Glomerular visceral epithelial cell (primary cell): Measurements from ENCODE around the gene TMEM217.
"Not testable (repeated sequence)": the region's sequence is repeated elsewhere in the genome, so short reads cannot be mapped to it uniquely, and the experiment has no call there.

Source experiments
- DNase-seq: peaks from one replicate; pipeline ENCODE4 v3.0.0-alpha.2; 2016; ENCODE audit errors: extremely low spot score

The TMEM217 gene

GRCh38 chr6:37185949-37186720 is 71.8 kb downstream of the TMEM217 start:
- DNase-seq = not testable (repeated sequence)

DNA sequence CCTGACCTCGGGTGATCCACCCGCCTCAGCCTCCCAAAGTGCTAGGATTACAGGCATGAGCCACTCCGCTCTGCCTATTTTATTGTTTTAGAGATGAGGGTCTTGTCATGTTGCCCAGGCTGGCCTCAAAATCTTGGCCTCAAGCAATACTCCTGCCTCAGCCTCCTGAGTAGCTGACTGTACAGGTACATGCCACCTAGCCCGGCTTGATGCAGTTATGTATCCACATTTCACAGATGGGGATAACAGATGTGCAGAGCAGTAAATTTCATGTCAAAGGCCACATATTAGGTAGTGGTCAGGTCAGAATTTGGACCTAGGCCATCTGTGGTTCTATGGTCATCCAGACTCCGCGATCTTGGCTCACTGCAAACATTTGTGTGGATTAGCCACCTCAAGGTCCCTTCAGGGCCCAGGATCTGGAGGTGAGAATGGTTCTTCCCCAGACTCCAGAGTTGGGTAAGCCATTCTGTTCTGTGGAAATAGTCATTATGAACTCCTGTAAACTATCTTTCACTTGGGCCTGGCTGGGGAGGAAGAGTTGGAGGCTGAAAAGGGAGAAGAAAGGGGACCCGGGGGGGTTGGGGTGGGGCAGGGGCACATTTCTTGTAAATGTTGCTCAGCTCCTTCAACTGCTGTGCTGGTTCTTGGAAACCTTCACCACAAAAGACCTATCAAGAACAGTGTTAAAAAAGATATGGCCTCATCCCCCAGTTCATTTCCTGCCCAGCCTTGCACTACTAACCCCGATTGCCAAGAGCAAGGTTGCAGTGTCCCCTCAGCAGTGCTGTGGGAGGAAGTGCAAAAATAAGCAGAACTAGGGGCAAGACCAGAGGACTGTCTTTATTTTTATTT is 75.0 kb downstream of the TMEM217 start:
- DNase-seq = no peak

DNA sequence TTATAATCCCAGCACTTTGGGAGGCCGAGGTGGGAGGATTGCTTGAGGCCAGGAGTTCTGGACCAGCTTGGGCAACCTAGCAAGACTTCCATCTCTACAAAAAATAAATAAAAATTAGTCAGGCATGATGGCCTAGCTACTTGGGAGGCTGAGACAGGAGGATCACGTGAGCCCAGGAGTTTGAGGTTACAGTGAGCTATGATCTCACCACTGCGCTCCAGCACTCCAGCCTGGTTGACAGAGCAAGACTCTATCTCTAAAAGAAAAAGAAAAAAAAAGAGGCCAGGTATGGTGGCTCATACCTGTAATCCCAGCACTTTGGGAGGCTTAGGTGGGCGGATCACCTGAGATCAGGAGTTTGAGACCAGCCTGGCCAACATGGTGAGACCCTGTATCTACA is 77.3 kb downstream of the TMEM217 start:
- not testable (repeated sequence) for DNase-seq

DNA sequence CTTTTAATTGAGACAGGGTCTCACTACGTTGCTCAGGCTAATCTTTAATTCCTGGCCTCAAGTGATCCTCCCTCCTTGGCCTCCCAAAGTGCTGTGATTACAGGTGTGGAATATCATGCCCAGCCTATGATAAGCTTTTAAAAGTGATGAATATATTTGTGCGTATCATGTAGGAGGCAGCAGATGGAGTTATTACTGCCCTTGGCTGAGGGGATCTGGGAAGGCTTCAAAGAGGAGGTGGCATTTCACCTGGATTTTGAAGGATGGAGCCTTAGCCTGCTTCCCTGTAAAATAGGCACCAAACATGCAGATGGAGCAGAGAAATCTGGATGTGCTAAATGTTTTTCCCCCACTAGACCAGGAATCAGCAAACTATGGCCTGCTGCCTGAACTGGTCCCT is 77.9 kb downstream of the TMEM217 start:
- DNase-seq = no peak

- no peak for DNase-seq
These were observed 79.9 kb downstream of the TMEM217 start for GRCh38 chr6:37177935-37178517.

GRCh38 chr6:37177077-37177934 is 80.6 kb downstream of the TMEM217 start:
- DNase-seq = no peak

DNA sequence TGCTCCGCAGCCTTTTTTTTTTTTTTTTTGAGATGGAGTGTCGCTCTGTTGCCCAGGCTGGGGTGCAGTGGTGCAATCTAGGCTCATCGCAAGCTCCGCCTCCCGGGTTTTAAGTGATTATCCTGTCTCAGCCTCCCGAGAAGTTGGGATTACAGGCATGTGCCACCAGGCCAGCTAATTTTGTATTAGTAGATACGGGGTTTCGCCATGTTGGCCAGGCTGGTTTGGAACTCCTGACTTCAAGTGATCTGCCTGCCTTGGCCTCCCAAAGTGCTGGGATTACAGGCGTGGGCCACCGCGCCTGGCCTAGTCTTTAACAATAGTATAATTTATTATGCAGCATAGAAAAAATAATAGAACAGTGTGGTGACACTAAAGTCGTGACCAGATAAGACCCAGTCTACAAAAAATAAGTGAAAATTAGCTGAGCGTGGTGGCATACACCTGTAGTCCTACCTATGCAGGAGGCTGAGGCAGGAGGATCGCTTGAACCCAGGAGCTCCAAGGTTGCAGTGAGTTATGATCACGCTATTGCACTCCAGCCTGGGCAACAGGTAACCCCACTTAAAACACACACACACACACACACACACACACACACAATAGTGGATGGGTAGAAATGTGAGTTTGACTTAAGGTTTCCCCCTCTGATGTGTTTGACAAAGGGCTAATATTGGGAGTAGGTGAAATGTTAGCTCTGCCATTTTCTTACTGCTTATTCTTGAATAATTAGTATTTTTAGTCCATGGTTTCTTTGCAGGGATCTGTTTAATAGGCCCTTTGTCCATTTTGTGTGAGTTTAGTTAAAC is 81.5 kb downstream of the TMEM217 start:
- DNase-seq = no peak

DNA sequence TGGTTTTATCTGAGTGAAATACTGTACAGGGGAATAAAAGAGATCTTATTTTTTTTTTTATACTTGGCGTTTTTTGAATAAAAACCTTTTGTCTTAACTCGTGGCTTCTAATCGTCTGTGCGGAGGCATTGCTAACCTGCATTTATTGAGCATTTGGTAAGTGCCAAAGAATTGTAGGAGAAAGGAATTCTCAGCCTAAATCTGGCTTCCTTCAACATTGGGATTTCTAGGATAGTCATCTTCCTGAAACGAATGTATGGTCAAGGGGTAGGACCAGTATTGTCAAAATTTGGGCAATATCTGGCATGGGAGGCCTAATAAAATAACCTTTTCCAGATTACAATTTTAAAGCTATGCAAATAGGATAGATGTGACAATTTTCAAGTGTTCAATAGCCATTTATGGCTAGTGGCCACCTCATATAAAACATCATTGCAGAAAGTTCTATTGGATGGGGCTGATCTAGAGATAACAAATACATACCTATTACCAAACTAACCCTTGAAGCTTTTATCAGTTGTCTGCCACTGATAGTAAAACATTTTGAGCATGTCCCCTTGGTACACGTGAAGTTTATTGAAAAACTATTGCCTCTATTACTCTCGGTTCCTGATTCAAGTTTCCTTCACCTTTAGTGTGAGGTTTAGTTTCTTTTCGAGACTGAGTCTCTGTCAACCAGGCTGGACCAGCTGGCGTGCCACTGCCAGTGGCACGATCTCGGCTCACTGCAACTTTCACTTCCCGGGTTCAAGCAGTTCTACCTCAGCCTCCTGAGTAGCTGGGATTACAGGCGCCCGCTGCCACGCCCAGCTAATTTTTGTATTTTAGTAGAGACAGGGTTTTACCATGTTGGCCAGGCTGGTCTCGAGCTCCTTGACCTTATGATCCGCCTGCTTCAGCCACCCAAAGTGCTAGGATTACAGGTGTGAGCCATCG is 82.3 kb downstream of the TMEM217 start:
- no peak for DNase-seq

- DNase-seq = no peak
These were observed 83.2 kb downstream of the TMEM217 start for GRCh38 chr6:37174515-37175331.

GRCh38 chr6:37174196-37174514 is 83.8 kb downstream of the TMEM217 start:
- DNase-seq = no peak

DNA sequence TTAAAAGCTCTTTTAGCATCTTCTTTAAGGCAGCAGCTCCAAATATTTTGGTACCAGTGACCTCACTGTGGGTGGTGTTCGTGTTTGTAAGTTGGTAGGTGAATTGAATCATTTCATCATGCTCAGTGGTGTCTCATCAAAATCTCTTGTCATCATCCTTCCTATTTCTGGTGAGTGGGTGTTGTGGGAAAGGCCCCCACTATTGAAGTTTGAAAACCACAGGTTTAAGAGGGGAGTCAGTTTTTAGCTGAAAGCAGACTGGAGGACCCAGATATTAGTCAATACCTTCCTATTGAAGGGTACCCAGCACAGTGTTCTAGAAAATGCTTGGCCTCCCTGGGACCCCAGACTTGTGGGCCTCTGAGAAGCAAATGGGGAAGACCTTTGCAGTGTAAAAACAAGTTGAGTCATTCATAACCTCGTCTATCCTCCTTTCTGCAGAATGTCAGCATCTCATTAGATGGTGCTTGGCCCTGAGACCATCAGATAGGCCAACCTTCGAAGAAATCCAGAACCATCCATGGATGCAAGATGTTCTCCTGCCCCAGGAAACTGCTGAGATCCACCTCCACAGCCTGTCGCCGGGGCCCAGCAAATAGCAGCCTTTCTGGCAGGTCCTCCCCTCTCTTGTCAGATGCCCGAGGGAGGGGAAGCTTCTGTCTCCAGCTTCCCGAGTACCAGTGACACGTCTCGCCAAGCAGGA is 84.3 kb downstream of the TMEM217 start:
- no peak for DNase-seq

GRCh38 chr6:37172912-37173492 is 84.9 kb downstream of the TMEM217 start:
- DNase-seq = no peak

GRCh38 chr6:37171970-37172812 is 85.8 kb downstream of the TMEM217 start:
- peak; percentile 89 for DNase-seq

- DNase-seq = peak; percentile 42
These were observed 86.6 kb downstream of the TMEM217 start for GRCh38 chr6:37171201-37171969.

- DNase-seq = peak; percentile 64
These were observed 87.4 kb downstream of the TMEM217 start for GRCh38 chr6:37170273-37171200.
